Endothelial cell of umbilical vein (primary cell): ENCODE results near the gene ZP2. TPM values are rescaled to one million over a fixed set of nuclear protein-coding genes. Genes with fewer than 3 reads are reported as not detected.
"Not testable (repeated sequence)": the region's sequence is repeated elsewhere in the genome, so short reads cannot be mapped to it uniquely, and the experiment has no call there.

Experiments used
- BruUV-seq: library from RNA; stranded (reverse); fragments of 400-500 nt; replicated peaks from 2 replicates; lab custom pipeline; 2021; lab: Mats Ljungman, UMichigan
- CTCF ChIA-PET: fragments of 300-600, 350-600 bp; sonication (Branson Sonifier 250); formaldehyde crosslinking; loops from one replicate; lab custom pipeline; 2021; ENCODE audit warnings: antibody characterized with exemption, inconsistent platforms; lab: Charles Lee
- POLR2A ChIA-PET: fragments of 300-600, 350-600 bp; sonication (Branson Sonifier 250); formaldehyde crosslinking; loops from one replicate; lab custom pipeline; 2021; ENCODE audit warnings: antibody characterized with exemption, inconsistent platforms; lab: Charles Lee
- DNase-seq: peaks from one replicate; pipeline ENCODE4 v3.0.0-alpha.2; 2011; ENCODE audit warnings: low read depth, low spot score
- FAIRE-seq: peaks from 2 replicates; lab custom pipeline; 2011; peaks lifted over from hg19 to GRCh38; lab: Jason Lieb, UNC
- H2AFZ ChIP-seq: 2 replicates; pipeline ENCODE4 v1.6.0; 2012; ENCODE audit warnings: low read depth, low read length, control low read depth, inconsistent platforms
- H3K27ac ChIP-seq: 2 replicates; pipeline ENCODE4 v1.5.1; 2011; ENCODE audit warnings: low read depth, mild to moderate bottlenecking, control low read depth, low read length, moderate library complexity; ENCODE audit not compliant: insufficient read depth
- H3K27me3 ChIP-seq, 2 experiments: 2 replicates each; pipeline versions ENCODE4 v1.6.0 to v1.6.1; 2011; ENCODE audit warnings: low read length in 2 of 2, mixed read lengths in 1 of 2; ENCODE audit not compliant: control insufficient read depth in 2 of 2, insufficient read depth in 2 of 2
- H3K36me3 ChIP-seq, 2 experiments: 2 replicates in 1 of 2; 3 replicates in 1 of 2; pipeline ENCODE4 v1.5.1; 2011; ENCODE audit warnings: low read length in 2 of 2, mild to moderate bottlenecking in 1 of 2, moderate library complexity in 1 of 2; ENCODE audit not compliant: control insufficient read depth in 2 of 2, insufficient read depth in 2 of 2; ENCODE audit errors: extremely low read depth in 1 of 2
- H3K4me1 ChIP-seq: 3 replicates; pipeline ENCODE4 v1.5.1; 2011; ENCODE audit warnings: mild to moderate bottlenecking, low read length; ENCODE audit not compliant: control insufficient read depth, insufficient read depth; ENCODE audit errors: extremely low read depth
- H3K4me2 ChIP-seq: 2 replicates; pipeline ENCODE4 v1.6.1; 2011; ENCODE audit warnings: low read length, control low read depth, mixed read lengths; ENCODE audit not compliant: insufficient read depth
- H3K4me3 ChIP-seq, 3 experiments: fragments of 200-600 bp in 1 of 3; sonication (generic), shearing (Covaris generic) in 1 of 3; replicated peaks in 1 of 3; 2 replicates each; pipeline ENCODE4 v1.5.1; 2011 to 2016; ENCODE audit warnings: control low read depth in 3 of 3, low read length in 3 of 3, mild to moderate bottlenecking in 2 of 3, inconsistent platforms in 1 of 3, low read depth in 1 of 3, moderate library complexity in 1 of 3; ENCODE audit not compliant: insufficient read depth in 1 of 3
- H3K79me2 ChIP-seq: 2 replicates; pipeline ENCODE4 v1.6.0; 2012; ENCODE audit warnings: low read length, inconsistent platforms; ENCODE audit not compliant: control insufficient read depth, insufficient read depth
- H3K9ac ChIP-seq: replicated peaks from 2 replicates; pipeline ENCODE3; 2011; ENCODE audit warnings: low read length, control low read depth; ENCODE audit not compliant: insufficient read depth; ENCODE audit errors: extremely low read depth
- H3K9me1 ChIP-seq: replicated peaks from 3 replicates; pipeline ENCODE4 v1.6.0; 2011; ENCODE audit warnings: mild to moderate bottlenecking, low read length; ENCODE audit not compliant: control insufficient read depth, insufficient read depth; ENCODE audit errors: extremely low read depth
- H3K9me3 ChIP-seq: replicated peaks from 2 replicates; pipeline ENCODE4 v1.5.1; 2012; ENCODE audit warnings: low read length, inconsistent platforms; ENCODE audit not compliant: control insufficient read depth, insufficient read depth
- H4K20me1 ChIP-seq: replicated peaks from 2 replicates; pipeline ENCODE3; 2011; ENCODE audit warnings: mild to moderate bottlenecking, low read length; ENCODE audit not compliant: control insufficient read depth, insufficient read depth; ENCODE audit errors: extremely low read depth
- CTCF ChIP-seq, 2 donors: IDR thresholded peaks; 1 replicate in 1 of 2; 2 replicates in 1 of 2; pipeline ENCODE4 v1.5.1; 2011; ENCODE audit warnings: low read length in 2 of 2, mild to moderate bottlenecking in 2 of 2, moderate library complexity in 2 of 2, control low read depth in 1 of 2, inconsistent platforms in 1 of 2, low read depth in 1 of 2; ENCODE audit not compliant: insufficient read depth in 1 of 2; ENCODE audit errors: extremely low read depth in 1 of 2
- FOS ChIP-seq: IDR thresholded peaks from 2 replicates; pipeline ENCODE4 v1.6.1; 2011; ENCODE audit warnings: mild to moderate bottlenecking, low read length, moderate library complexity, borderline replicate concordance; ENCODE audit not compliant: insufficient read depth
- GATA2 ChIP-seq: IDR thresholded peaks from 2 replicates; pipeline ENCODE4 v1.7.0; 2011; ENCODE audit warnings: low read depth, mild to moderate bottlenecking, moderate library complexity, mixed read lengths, low read length; ENCODE audit not compliant: insufficient read length, insufficient read depth
- JUN ChIP-seq: IDR thresholded peaks from 2 replicates; pipeline ENCODE4 v1.6.1; 2011; ENCODE audit warnings: borderline replicate concordance, low read depth; ENCODE audit not compliant: insufficient read length, insufficient read depth
- MYC ChIP-seq: IDR thresholded peaks from one replicate; pipeline ENCODE4 v1.6.1; 2011; ENCODE audit warnings: mild to moderate bottlenecking, low read depth, low read length
- POLR2A ChIP-seq: IDR thresholded peaks from 2 replicates; pipeline ENCODE4 v1.6.1; 2012; ENCODE audit warnings: low read depth, mild to moderate bottlenecking, control low read depth, low read length
- dilution Hi-C: fragments of 300-500 bp; cut with MboI; formaldehyde crosslinking; loops from one replicate; pipeline ENCODE4 v1.15.0; 2019; ENCODE audit warnings: low sequenced_read_pairs; ENCODE audit not compliant: extremely low pct_ligation_motif_present
- intact Hi-C: fragments of 100-400 bp; cut with micrococcal nuclease; formaldehyde crosslinking; loops from one replicate; pipeline ENCODE4 v1.10.0; 2022
- polyA plus RNA-seq, 4 experiments: library from polyadenylated mRNA; depleted of rRNA in 3 of 4; stranded (reverse) in 3 of 4; unstranded in 1 of 4; fragments of >200 nt; gene quantifications; 2 replicates each; pipeline versions ENCODE4 v1.2.1 to v1.2.3, GENCODE V29; 2011 to 2012; ENCODE audit warnings: missing spikeins in 1 of 4
- total RNA-seq: library from RNA; stranded (reverse); gene quantifications from 2 replicates; pipeline ENCODE4 v1.2.3, GENCODE V29; 2021

Gene ZP2
- total and polyA plus RNA-seq, 2 donors (not counting 3 experiments of a cell fraction or from before 2014, with no cell fraction given), result not detected

DNA sequence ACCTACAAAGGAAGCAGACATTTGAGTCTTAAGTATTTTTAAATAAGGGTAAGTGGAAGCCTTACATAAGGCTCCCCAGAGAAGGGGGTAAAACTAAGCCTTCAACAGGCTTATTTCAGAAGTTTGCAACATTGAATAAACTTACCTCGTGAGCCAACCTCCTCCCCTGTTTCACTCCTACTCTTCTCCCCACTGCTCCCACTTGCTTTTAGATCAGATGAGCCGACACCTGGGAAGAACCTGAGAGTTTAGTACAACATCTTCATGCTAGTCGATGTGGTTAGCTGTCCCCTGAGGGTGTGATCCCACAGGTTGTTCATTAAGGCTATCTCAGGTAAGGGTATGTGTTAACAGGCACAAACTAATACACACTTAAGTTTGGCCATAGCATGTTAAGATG lies 13.8 kb downstream of the ZP2 start:
- Histone ChIP-seq H3K9me1 (no peaks in the 10 kb centered on the region), H3K79me2 (no peaks in the 10 kb centered on the region), H3K4me2 (no peak overlapping the region), H3K36me3 (no peaks in the 10 kb centered on the region), H4K20me1 (no peaks in the 10 kb centered on the region), H3K9ac (no peak overlapping the region), H3K4me1 (no peaks in the 10 kb centered on the region), H3K4me3 (no peak overlapping the region), H3K27me3 (peaks cover 7 to 10% of the 10 kb centered on the region in 2 experiments), H3K27ac (no peak overlapping the region), H2AFZ (no peak overlapping the region), H3K9me3 (no peaks in the 10 kb centered on the region)
- BruUV-seq, result no TSS peak
- CTCF ChIA-PET, result interaction anchor here (1.3 kb wide), 1 partner anchor 9 kb away, joined by 3 read pairs; no protein-coding TSS in a partner anchor
- dilution Hi-C loops, result no loop called here
- TF ChIP-seq MYC, result no peak
- no peak for TF ChIP-seq CTCF (IDR thresholded peaks at IDR 0.05; ENCODE audit: extremely low read depth in 1 of 2, insufficient read depth in 1 of 2, low read depth in 1 of 2, low read length in 2 of 2)
- FAIRE-seq (no peak), DNase-seq (no peak)
- intact Hi-C loops, result no loop called here
- POLR2A ChIA-PET, result no interaction called here

GRCh38 chr16:21197112-21197511 lies 14.3 kb downstream of the ZP2 start:
- Histone ChIP-seq H3K36me3 (no peaks in the 10 kb centered on the region), H2AFZ (no peak overlapping the region), H3K27me3 (peaks cover 7% of the 10 kb centered on the region in 2 experiments), H4K20me1 (no peaks in the 10 kb centered on the region), H3K4me1 (no peaks in the 10 kb centered on the region), H3K9me3 (no peaks in the 10 kb centered on the region), H3K9me1 (no peaks in the 10 kb centered on the region), H3K79me2 (no peaks in the 10 kb centered on the region), H3K4me3 (no peak overlapping the region), H3K9ac (no peak overlapping the region), H3K27ac (no peak overlapping the region), H3K4me2 (no peak overlapping the region)
- ChIA-PET CTCF (interaction anchor here (1.2 kb wide), 1 partner anchor 12 kb away, joined by 3 read pairs; no protein-coding TSS in a partner anchor), POLR2A (no interaction called here)
- FAIRE-seq (no peak), DNase-seq (no peak)
- TF ChIP-seq MYC (no peak), POLR2A (no peak), FOS (no peak), GATA2 (no peak), JUN (no peak)
- dilution Hi-C loops (no loop called here), intact Hi-C loops (no loop called here)
- no TSS peak for BruUV-seq

DNA sequence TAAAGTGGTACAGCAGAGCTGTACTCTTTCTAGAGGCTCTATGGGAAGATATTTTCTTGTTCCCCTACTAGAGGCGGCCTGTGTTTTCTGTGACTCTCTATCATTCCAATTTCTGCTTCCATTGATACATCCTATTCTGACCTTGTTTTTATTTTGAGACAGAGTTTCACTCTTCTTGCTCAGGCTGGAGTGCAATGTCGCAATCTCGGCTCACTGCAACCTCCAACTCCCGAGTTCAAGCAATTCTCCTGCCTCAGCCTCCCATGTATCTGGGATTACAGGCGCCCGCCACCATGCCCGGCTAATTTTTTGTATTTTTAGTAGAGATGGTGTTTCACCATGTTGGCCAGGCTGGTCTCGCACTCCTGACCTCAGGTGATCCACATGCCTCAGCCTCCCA lies 16.0 kb downstream of the ZP2 start:
- H3K4me1 ChIP-seq, intact Hi-C loops, H3K27ac ChIP-seq, H3K36me3 ChIP-seq, POLR2A ChIA-PET, H4K20me1 ChIP-seq, H3K4me3 ChIP-seq, H3K79me2 ChIP-seq, FAIRE-seq, H2AFZ ChIP-seq, H3K4me2 ChIP-seq, DNase-seq, H3K9ac ChIP-seq, BruUV-seq, H3K9me3 ChIP-seq, dilution Hi-C loops, H3K9me1 ChIP-seq: not testable (repeated sequence)
- peaks cover 11 to 12% of the 10 kb centered on the region in 2 experiments for H3K27me3 ChIP-seq
- CTCF ChIA-PET, result interaction anchor here (0.6 kb wide), 1 partner anchor 852 kb away, joined by 3 read pairs; no protein-coding TSS in a partner anchor
